ENCODE data around the gene PCDHA6.
"Not testable (repeated sequence)": the region's sequence is repeated elsewhere in the genome, so short reads cannot be mapped to it uniquely, and the experiment has no call there.

GRCh38 chr5:140848139-140849102 is 20.7 kb downstream of the PCDHA6 start, which contains the start of gene PCDHA9:
- TF ChIP-seq POLR2A, POLR2AphosphoS5 (IDR thresholded peaks at IDR 0.05): not testable (repeated sequence)
